ENCODE data around the gene DDN.

The DDN gene

DNA sequence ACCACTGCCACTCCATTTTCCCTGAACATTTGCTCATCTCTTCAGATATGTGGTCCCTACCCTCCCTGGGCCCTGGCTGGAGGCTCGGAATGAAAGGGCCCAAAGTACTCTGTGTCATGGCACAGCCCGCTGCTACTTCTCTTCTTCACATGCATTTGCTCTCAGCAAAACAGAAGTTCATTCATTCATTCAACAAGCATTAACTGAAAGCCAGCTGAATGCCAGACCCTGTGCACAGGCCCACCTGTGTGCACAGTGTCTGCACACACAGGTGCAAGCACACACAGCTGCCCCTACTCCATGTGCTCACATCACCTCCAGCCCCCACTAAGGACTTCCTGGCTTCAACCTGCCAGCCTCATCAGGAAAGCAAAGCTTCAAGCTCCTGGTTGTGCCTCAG, 13.3 kb downstream of the DDN start:
- TF ChIP-seq MYC (IDR thresholded peaks at IDR 0.05; ENCODE audit: low read depth, low read length) (no peak), MAX (IDR thresholded peaks at IDR 0.05; ENCODE audit: low read depth, low read length) (no peak), POLR2A (IDR thresholded peaks at IDR 0.05; ENCODE audit: extremely low read depth, insufficient read length) (no peak)
- TF ChIP-seq, protein P1, sequence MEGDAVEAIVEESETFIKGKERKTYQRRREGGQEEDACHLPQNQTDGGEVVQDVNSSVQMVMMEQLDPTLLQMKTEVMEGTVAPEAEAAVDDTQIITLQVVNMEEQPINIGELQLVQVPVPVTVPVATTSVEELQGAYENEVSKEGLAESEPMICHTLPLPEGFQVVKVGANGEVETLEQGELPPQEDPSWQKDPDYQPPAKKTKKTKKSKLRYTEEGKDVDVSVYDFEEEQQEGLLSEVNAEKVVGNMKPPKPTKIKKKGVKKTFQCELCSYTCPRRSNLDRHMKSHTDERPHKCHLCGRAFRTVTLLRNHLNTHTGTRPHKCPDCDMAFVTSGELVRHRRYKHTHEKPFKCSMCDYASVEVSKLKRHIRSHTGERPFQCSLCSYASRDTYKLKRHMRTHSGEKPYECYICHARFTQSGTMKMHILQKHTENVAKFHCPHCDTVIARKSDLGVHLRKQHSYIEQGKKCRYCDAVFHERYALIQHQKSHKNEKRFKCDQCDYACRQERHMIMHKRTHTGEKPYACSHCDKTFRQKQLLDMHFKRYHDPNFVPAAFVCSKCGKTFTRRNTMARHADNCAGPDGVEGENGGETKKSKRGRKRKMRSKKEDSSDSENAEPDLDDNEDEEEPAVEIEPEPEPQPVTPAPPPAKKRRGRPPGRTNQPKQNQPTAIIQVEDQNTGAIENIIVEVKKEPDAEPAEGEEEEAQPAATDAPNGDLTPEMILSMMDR (IDR thresholded peaks at IDR 0.05; ENCODE audit: low read depth, low read length) = no peak
- no peak overlapping the region for H3K4me3 ChIP-seq (ENCODE audit: low read depth, low read length)
- no peak for DNase-seq (ENCODE audit: low read depth)

GRCh38 chr12:48985475-48985897, 13.7 kb downstream of the DDN start:
- TF ChIP-seq, protein P1 (IDR thresholded peaks at IDR 0.05; ENCODE audit: low read depth, low read length) = no peak
- no peak for TF ChIP-seq MYC (IDR thresholded peaks at IDR 0.05; ENCODE audit: low read depth, low read length)
- no peak for TF ChIP-seq POLR2A (IDR thresholded peaks at IDR 0.05; ENCODE audit: extremely low read depth, insufficient read length)
- TF ChIP-seq MAX (IDR thresholded peaks at IDR 0.05; ENCODE audit: low read depth, low read length) = no peak
- no peak overlapping the region for H3K4me3 ChIP-seq (ENCODE audit: low read depth, low read length)
- DNase-seq (ENCODE audit: low read depth) = peak; percentile 52

DNA sequence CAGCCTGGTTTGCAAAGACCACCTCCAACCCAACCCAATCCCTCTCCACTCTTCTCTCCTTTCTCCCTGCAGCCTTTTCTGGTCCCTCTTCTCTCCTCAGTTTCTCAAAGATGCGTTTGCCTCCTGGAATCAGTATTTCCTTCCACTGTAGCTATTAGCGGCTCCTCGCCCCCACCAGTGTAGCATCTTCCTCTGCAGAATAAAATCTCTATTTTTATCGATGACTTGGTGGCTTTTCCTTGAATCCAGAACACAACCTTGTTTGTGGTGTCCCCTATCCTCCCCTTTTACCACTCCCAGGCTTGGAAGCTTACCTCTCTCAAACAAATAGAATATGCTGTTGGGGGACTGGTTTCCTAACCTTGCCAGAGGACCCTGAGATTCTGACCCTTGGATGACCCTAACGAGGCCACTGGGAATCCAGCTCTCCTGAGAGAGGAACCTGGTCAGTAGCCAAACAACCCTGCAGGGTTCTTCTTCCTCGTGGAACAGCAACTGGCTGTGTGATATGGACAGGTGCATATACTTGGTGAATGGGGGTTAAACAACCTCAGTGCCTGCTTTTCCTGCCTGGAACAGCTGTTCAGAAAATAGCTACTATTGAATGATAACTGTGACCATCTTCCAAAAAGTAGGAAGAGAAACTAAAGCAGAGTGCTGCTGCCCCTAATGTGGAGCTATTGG, 16.6 kb downstream of the DDN start:
- no peak overlapping the region for H3K4me3 ChIP-seq (ENCODE audit: low read depth, low read length)
- TF ChIP-seq POLR2A (IDR thresholded peaks at IDR 0.05; ENCODE audit: extremely low read depth, insufficient read length) (no peak), MYC (IDR thresholded peaks at IDR 0.05; ENCODE audit: low read depth, low read length) (no peak), MAX (IDR thresholded peaks at IDR 0.05; ENCODE audit: low read depth, low read length) (no peak)
- TF ChIP-seq, protein P1 (IDR thresholded peaks at IDR 0.05; ENCODE audit: low read depth, low read length) = no peak
- DNase-seq (ENCODE audit: low read depth) = no peak

DNA sequence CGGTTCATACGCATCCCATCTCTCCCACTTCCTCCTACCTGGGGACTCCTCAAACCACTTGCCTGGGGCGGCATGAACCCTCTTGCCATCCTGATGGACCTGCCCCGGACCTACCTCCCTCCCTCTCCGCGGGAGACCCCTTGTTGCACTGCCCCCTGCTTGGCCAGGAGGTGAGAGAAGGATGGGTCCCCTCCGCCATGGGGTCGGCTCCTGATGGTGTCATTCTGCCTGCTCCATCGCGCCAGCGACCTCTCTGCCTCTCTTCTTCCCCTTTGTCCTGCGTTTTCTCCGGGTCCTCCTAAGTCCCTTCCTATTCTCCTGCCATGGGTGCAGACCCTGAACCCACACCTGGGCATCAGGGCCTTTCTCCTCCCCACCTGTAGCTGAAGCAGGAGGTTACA, 17.4 kb downstream of the DDN start:
- no peak for DNase-seq (ENCODE audit: low read depth)
- TF ChIP-seq MAX (IDR thresholded peaks at IDR 0.05; ENCODE audit: low read depth, low read length) (no peak), MYC (IDR thresholded peaks at IDR 0.05; ENCODE audit: low read depth, low read length) (no peak), POLR2A (IDR thresholded peaks at IDR 0.05; ENCODE audit: extremely low read depth, insufficient read length) (no peak)
- TF ChIP-seq, protein P1 (IDR thresholded peaks at IDR 0.05; ENCODE audit: low read depth, low read length) = no peak
- no peak overlapping the region for H3K4me3 ChIP-seq (ENCODE audit: low read depth, low read length)

DNA sequence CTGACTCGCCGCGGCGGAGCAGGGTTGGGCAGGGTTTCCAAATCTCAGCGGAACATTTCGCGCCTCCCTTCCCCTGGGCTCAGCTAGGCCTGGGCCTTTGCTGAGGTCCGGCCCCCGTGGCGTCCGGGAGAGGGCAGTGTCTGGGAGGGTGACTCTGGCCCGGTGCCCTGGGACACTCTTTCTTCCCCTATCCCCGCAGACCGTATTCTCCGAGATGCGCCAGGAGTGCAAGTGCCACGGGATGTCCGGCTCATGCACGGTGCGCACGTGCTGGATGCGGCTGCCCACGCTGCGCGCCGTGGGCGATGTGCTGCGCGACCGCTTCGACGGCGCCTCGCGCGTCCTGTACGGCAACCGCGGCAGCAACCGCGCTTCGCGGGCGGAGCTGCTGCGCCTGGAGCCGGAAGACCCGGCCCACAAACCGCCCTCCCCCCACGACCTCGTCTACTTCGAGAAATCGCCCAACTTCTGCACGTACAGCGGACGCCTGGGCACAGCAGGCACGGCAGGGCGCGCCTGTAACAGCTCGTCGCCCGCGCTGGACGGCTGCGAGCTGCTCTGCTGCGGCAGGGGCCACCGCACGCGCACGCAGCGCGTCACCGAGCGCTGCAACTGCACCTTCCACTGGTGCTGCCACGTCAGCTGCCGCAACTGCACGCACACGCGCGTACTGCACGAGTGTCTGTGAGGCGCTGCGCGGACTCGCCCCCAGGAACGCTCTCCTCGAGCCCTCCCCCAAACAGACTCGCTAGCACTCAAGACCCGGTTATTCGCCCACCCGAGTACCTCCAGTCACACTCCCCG, 18.0 kb downstream of the DDN start:
- peak; percentile 61 for DNase-seq (ENCODE audit: low read depth)
- H3K4me3 ChIP-seq (ENCODE audit: low read depth, low read length) = no peak overlapping the region
- TF ChIP-seq POLR2A (IDR thresholded peaks at IDR 0.05; ENCODE audit: extremely low read depth, insufficient read length) (no peak), MAX (IDR thresholded peaks at IDR 0.05; ENCODE audit: low read depth, low read length) (no peak), MYC (IDR thresholded peaks at IDR 0.05; ENCODE audit: low read depth, low read length) (no peak)
- TF ChIP-seq, protein P1 (IDR thresholded peaks at IDR 0.05; ENCODE audit: low read depth, low read length) = no peak

Measured in NB4 (cell line).